Parathyroid adenoma (tissue), 2 donors: ENCODE data around the gene BCOR.

Experiments used
- H2AFZ ChIP-seq: fragments of 300-600 bp; sonication (generic); one replicate; pipeline ENCODE4 v1.7.0; 2017; ENCODE audit warnings: antibody characterized with exemption, mild to moderate bottlenecking
- H3K27ac ChIP-seq: fragments of 300-600 bp; sonication (generic); one replicate; pipeline ENCODE4 v1.7.0; 2017
- H3K27me3 ChIP-seq: fragments of 300-600 bp; sonication (generic); one replicate; pipeline ENCODE4 v1.7.0; 2017; ENCODE audit warnings: low read length; ENCODE audit not compliant: control insufficient read depth, insufficient read depth
- H3K36me3 ChIP-seq: fragments of 300-600 bp; sonication (generic); one replicate; pipeline ENCODE4 v1.7.0; 2017; ENCODE audit warnings: low read length; ENCODE audit not compliant: control insufficient read depth, insufficient read depth
- H3K4me1 ChIP-seq: fragments of 300-600 bp; sonication (generic); one replicate; pipeline ENCODE4 v1.7.0; 2017; ENCODE audit warnings: control low read depth
- H3K4me2 ChIP-seq: fragments of 300-600 bp; sonication (generic); one replicate; pipeline ENCODE4 v1.7.0; 2017; ENCODE audit warnings: low read length
- H3K4me3 ChIP-seq: fragments of 300-600 bp; sonication (generic); one replicate; pipeline ENCODE4 v1.7.0; 2017; ENCODE audit warnings: low read depth, low read length
- H3K79me2 ChIP-seq: fragments of 300-600 bp; sonication (generic); one replicate; pipeline ENCODE4 v1.7.0; 2017; ENCODE audit warnings: control low read depth
- H3K9ac ChIP-seq: fragments of 300-600 bp; sonication (generic); one replicate; pipeline ENCODE4 v1.7.0; 2017; ENCODE audit warnings: mild to moderate bottlenecking
- H3K9me3 ChIP-seq: fragments of 300-600 bp; sonication (generic); one replicate; pipeline ENCODE4 v1.7.0; 2017; ENCODE audit warnings: low read length; ENCODE audit not compliant: control insufficient read depth
- CTCF ChIP-seq: fragments of 300-600 bp; sonication (generic); IDR thresholded peaks from one replicate; pipeline ENCODE4 v1.7.0; 2017; ENCODE audit warnings: antibody characterized with exemption, mild to moderate bottlenecking
- donor health status: primary hyperparathyroidism.

BCOR gene

DNA sequence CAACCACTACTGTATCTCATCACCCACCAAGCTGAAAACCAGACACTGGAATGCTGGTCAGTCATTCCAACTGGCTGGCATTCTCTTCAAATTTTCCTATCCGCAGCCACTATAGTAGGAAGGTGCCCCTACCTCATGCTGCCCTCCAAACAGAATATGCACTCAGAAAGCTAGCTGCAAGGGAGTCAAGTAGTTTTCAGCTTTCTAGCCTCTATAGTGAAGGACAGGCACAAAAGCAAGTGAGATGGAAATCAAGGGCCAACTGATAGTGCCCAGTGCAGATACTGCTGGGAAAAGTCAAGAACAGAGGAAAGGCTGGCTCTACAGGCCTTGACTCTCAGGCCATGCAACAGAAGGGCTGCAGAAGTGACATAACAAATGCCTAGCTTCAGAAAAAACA lies 47.2 kb downstream of the BCOR start:
- Histone ChIP-seq H3K9me3 (no peaks in the 10 kb centered on the region), H3K27me3 (no peaks in the 10 kb centered on the region), H3K36me3 (no peaks in the 10 kb centered on the region), H3K9ac (no peak overlapping the region), H3K4me1 (no peaks in the 10 kb centered on the region), H2AFZ (no peak overlapping the region), H3K27ac (no peak overlapping the region), H3K79me2 (no peaks in the 10 kb centered on the region), H3K4me3 (no peak overlapping the region), H3K4me2 (no peak overlapping the region)
- no peak for TF ChIP-seq CTCF

DNA sequence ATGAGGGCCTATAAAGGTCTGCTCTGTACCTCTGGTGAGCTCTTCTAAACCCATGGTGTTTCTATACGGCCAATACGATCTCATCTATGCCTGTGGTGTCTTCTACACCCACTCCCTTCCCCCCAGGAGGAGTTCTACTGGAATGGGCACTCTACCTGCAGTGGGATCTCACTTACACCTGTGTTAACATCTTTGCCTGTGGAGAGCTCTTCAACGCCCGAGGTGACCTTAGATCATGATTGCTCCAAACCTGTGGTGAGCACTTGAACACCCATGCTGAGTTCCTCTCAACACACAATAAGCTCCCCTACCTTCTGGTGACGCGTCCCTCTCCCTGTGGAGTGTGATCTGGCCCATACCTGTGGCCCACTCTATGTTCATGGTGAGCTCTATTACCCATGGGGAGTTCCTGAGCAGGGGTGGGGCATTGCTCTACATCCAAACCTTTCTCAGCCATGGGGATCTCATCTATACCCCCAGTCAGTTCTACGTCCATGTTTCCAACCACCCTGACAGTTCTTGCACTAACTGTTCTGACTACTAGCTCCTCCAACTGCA lies 48.6 kb downstream of the BCOR start:
- no peak overlapping the region for H2AFZ ChIP-seq
- no peaks in the 10 kb centered on the region for H3K36me3 ChIP-seq
- no peak for TF ChIP-seq CTCF
- H3K9me3 ChIP-seq: no peaks in the 10 kb centered on the region
- H3K4me2 ChIP-seq: no peak overlapping the region
- H3K9ac ChIP-seq: no peak overlapping the region
- H3K4me3 ChIP-seq: no peak overlapping the region
- no peaks in the 10 kb centered on the region for H3K79me2 ChIP-seq
- H3K4me1 ChIP-seq: no peaks in the 10 kb centered on the region
- no peaks in the 10 kb centered on the region for H3K27me3 ChIP-seq
- no peak overlapping the region for H3K27ac ChIP-seq

GRCh38 chrX:40047485-40047884 lies 50.3 kb downstream of the BCOR start:
- H3K4me3 ChIP-seq: no peak overlapping the region
- no peak overlapping the region for H3K4me2 ChIP-seq
- no peak overlapping the region for H2AFZ ChIP-seq
- no peak for TF ChIP-seq CTCF
- no peaks in the 10 kb centered on the region for H3K27me3 ChIP-seq
- no peak overlapping the region for H3K27ac ChIP-seq
- no peaks in the 10 kb centered on the region for H3K9me3 ChIP-seq
- no peak overlapping the region for H3K9ac ChIP-seq
- no peaks in the 10 kb centered on the region for H3K36me3 ChIP-seq
- H3K4me1 ChIP-seq: no peaks in the 10 kb centered on the region
- H3K79me2 ChIP-seq: no peaks in the 10 kb centered on the region

- Histone ChIP-seq H3K27me3 (no peaks in the 10 kb centered on the region), H3K9me3 (no peaks in the 10 kb centered on the region), H3K4me2 (no peak overlapping the region), H3K4me3 (no peak overlapping the region), H3K4me1 (no peaks in the 10 kb centered on the region), H3K27ac (no peak overlapping the region), H3K36me3 (no peaks in the 10 kb centered on the region), H3K9ac (no peak overlapping the region), H3K79me2 (no peaks in the 10 kb centered on the region), H2AFZ (no peak overlapping the region)
- TF ChIP-seq CTCF: no peak
These were observed 53.9 kb downstream of the BCOR start for GRCh38 chrX:40043895-40044294.

DNA sequence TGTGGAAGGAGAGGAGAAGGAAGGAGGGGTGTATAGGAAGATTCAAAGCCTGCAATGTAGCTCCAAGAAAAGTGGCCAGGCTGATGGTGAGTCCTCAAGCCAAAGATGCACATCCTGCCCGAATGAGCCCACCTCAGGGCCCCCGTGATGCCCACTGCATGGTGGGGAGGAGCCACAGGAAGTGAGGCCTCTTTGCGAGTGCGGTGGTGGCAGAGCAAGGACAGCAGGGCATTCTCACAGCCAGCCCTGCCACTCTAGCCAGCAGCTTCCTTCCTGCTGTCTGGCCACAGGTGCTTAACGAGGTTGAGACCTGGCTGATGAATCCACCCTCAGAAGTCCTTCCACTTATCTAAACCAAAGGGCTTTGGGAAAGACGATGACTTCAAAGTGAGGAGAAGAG lies 55.8 kb downstream of the BCOR start:
- Histone ChIP-seq H3K4me2 (no peak overlapping the region), H2AFZ (no peak overlapping the region), H3K4me1 (no peaks in the 10 kb centered on the region), H3K27ac (no peak overlapping the region), H3K36me3 (no peaks in the 10 kb centered on the region), H3K79me2 (no peaks in the 10 kb centered on the region), H3K9ac (no peak overlapping the region), H3K27me3 (no peaks in the 10 kb centered on the region), H3K9me3 (no peaks in the 10 kb centered on the region), H3K4me3 (no peak overlapping the region)
- no peak for TF ChIP-seq CTCF
